IMR-90 (cell line): ENCODE data around the gene ACOT7. TPM values are rescaled to one million over a fixed set of nuclear protein-coding genes. Genes with fewer than 3 reads are reported as not detected.

Experiments
- ATAC-seq: fragments of 200-7000 bp; cut with Tn5 transposase; 2 replicates; pipeline ENCODE4 v1.9.1; 2020; ENCODE audit warnings: low read depth, mild to moderate bottlenecking, moderate library complexity
- BruUV-seq: library from RNA; stranded (reverse); fragments of 400-500 nt; replicated peaks from 2 replicates; lab custom pipeline; 2021; lab: Mats Ljungman, UMichigan
- CTCF ChIA-PET: fragments of 300-600 bp; formaldehyde crosslinking; extraction: SDS; loops from one replicate; lab custom pipeline; 2021; ENCODE audit warnings: antibody characterized with exemption; lab: Yijun Ruan, JAX
- POLR2A ChIA-PET: fragments of 300-600 bp; sonication (Branson Sonifier 250); formaldehyde crosslinking; loops from one replicate; lab custom pipeline; 2022; ENCODE audit warnings: antibody characterized with exemption; ENCODE audit not compliant: unreplicated experiment; lab: Charles Lee
- DNase-seq: peaks from one replicate; pipeline ENCODE4 v3.0.0; 2013
- H2AFZ ChIP-seq: replicated peaks from 2 replicates; pipeline ENCODE3; 2013; ENCODE audit warnings: low read length, mild to moderate bottlenecking; ENCODE audit not compliant: poor library complexity
- H2AK5ac ChIP-seq: 2 replicates; pipeline ENCODE4 v1.6.1; 2013; ENCODE audit warnings: low read depth, low read length, inconsistent platforms
- H2AK9ac ChIP-seq: replicated peaks from 2 replicates; pipeline ENCODE3; 2013; ENCODE audit warnings: mild to moderate bottlenecking, low read depth, low read length, moderate library complexity; ENCODE audit not compliant: poor library complexity
- H2BK120ac ChIP-seq: 2 replicates; pipeline ENCODE4 v1.6.1; 2013; ENCODE audit warnings: low read depth, low read length, inconsistent platforms
- H2BK15ac ChIP-seq: 3 replicates; pipeline ENCODE4 v1.6.1; 2013; ENCODE audit warnings: low read depth, low read length, inconsistent platforms
- H2BK20ac ChIP-seq: 2 replicates; pipeline ENCODE4 v1.6.1; 2013; ENCODE audit warnings: low read depth, mild to moderate bottlenecking, inconsistent platforms, low read length, moderate library complexity
- H2BK5ac ChIP-seq: 2 replicates; pipeline ENCODE4 v1.6.1; 2013; ENCODE audit warnings: mild to moderate bottlenecking, low read depth, low read length, inconsistent platforms; ENCODE audit not compliant: poor library complexity, severe bottlenecking
- H3K14ac ChIP-seq: replicated peaks from 2 replicates; pipeline ENCODE4 v1.6.1; 2013; ENCODE audit warnings: low read depth, low read length, inconsistent platforms
- H3K18ac ChIP-seq: 2 replicates; pipeline ENCODE4 v1.6.1; 2013; ENCODE audit warnings: low read depth, low read length, control low read depth
- H3K23ac ChIP-seq: 2 replicates; pipeline ENCODE4 v1.6.1; 2013; ENCODE audit warnings: low read depth, low read length, inconsistent platforms
- H3K27ac ChIP-seq: 2 replicates; pipeline ENCODE4 v1.5.1; 2013; ENCODE audit warnings: mild to moderate bottlenecking, control low read depth, low read length; ENCODE audit not compliant: insufficient read depth
- H3K27me3 ChIP-seq: 2 replicates; pipeline ENCODE4 v1.6.1; 2013; ENCODE audit warnings: low read length; ENCODE audit not compliant: control insufficient read depth, insufficient read depth
- H3K36me3 ChIP-seq: 2 replicates; pipeline ENCODE4 v1.6.1; 2013; ENCODE audit warnings: low read length, mixed read lengths; ENCODE audit not compliant: control insufficient read depth, insufficient read depth
- H3K4ac ChIP-seq: 2 replicates; pipeline ENCODE4 v1.6.1; 2013; ENCODE audit warnings: low read depth, low read length, inconsistent platforms
- H3K4me1 ChIP-seq: 2 replicates; pipeline ENCODE4 v1.6.1; 2013; ENCODE audit warnings: low read length, mixed read lengths; ENCODE audit not compliant: control insufficient read depth, insufficient read depth
- H3K4me2 ChIP-seq: 2 replicates; pipeline ENCODE4 v1.6.1; 2013; ENCODE audit warnings: low read depth, mild to moderate bottlenecking, control low read depth, low read length, moderate library complexity
- H3K4me3 ChIP-seq: 2 replicates; pipeline ENCODE4 v1.5.1; 2013; ENCODE audit warnings: low read depth, mild to moderate bottlenecking, control low read depth, low read length, moderate library complexity; ENCODE audit not compliant: insufficient read depth
- H3K56ac ChIP-seq: 2 replicates; pipeline ENCODE4 v1.6.1; 2013; ENCODE audit warnings: low read length, inconsistent platforms; ENCODE audit not compliant: insufficient read depth; ENCODE audit errors: extremely low read depth
- H3K79me1 ChIP-seq, 2 experiments: 2 replicates each; pipeline ENCODE4 v1.6.1; 2013; ENCODE audit warnings: low read length in 2 of 2, inconsistent platforms in 1 of 2, low read depth in 1 of 2
- H3K9ac ChIP-seq: 2 replicates; pipeline ENCODE4 v1.6.1; 2013; ENCODE audit warnings: low read depth, low read length, control low read depth
- H3K9me1 ChIP-seq: 2 replicates; pipeline ENCODE4 v1.6.1; 2013; ENCODE audit warnings: low read length, inconsistent platforms; ENCODE audit not compliant: insufficient read depth
- H3K9me3 ChIP-seq: 2 replicates; pipeline ENCODE4 v1.6.1; 2013; ENCODE audit warnings: low read length; ENCODE audit not compliant: control insufficient read depth, insufficient read depth
- H4K20me1 ChIP-seq: 2 replicates; pipeline ENCODE4 v1.6.1; 2013; ENCODE audit warnings: low read length, inconsistent platforms; ENCODE audit not compliant: insufficient read depth
- H4K5ac ChIP-seq: 2 replicates; pipeline ENCODE4 v1.6.1; 2013; ENCODE audit warnings: mild to moderate bottlenecking, low read depth, low read length, control low read depth
- H4K8ac ChIP-seq, 2 experiments: 2 replicates each; pipeline ENCODE4 v1.6.1; 2013; ENCODE audit warnings: low read depth in 2 of 2, low read length in 2 of 2, control low read depth in 1 of 2, inconsistent platforms in 1 of 2
- H4K91ac ChIP-seq: 2 replicates; pipeline ENCODE4 v1.6.1; 2013; ENCODE audit warnings: low read depth, low read length, inconsistent platforms; ENCODE audit not compliant: insufficient read depth
- BHLHE40 ChIP-seq: fragments of 150-350 bp; IDR thresholded peaks from 2 replicates; pipeline ENCODE4 v1.6.1; 2016; ENCODE audit warnings: mild to moderate bottlenecking, low read depth, low read length
- CEBPB ChIP-seq: IDR thresholded peaks from 2 replicates; pipeline ENCODE4 v1.6.1; 2012; ENCODE audit warnings: low read depth, low read length, improper control_type of control experiment
- CHD1 ChIP-seq: IDR thresholded peaks from 2 replicates; pipeline ENCODE4 v1.6.1; 2012; ENCODE audit warnings: low read depth, low read length, improper control_type of control experiment
- CTCF ChIP-seq: conservative IDR thresholded peaks from 2 replicates; pipeline ENCODE4 v1.5.1; 2012; ENCODE audit warnings: mild to moderate bottlenecking, low read depth, low read length, improper control_type of control experiment
- ELK1 ChIP-seq: fragments of 150-350 bp; IDR thresholded peaks from 2 replicates; pipeline ENCODE4 v1.6.1; 2016; ENCODE audit warnings: low read depth, mild to moderate bottlenecking, low read length, moderate library complexity, borderline replicate concordance
- FOS ChIP-seq: fragments of 150-350 bp; IDR thresholded peaks from 2 replicates; pipeline ENCODE4 v1.6.1; 2016; ENCODE audit warnings: low read depth, low read length
- MAFK ChIP-seq: IDR thresholded peaks from 2 replicates; pipeline ENCODE4 v1.6.1; 2012; ENCODE audit warnings: low read depth, low read length, improper control_type of control experiment
- MXI1 ChIP-seq: IDR thresholded peaks from 2 replicates; pipeline ENCODE4 v1.6.1; 2012; ENCODE audit warnings: low read depth, mild to moderate bottlenecking, low read length, moderate library complexity, borderline replicate concordance
- NFE2L2 ChIP-seq: fragments of 150-350 bp; IDR thresholded peaks from 2 replicates; pipeline ENCODE4 v1.6.1; 2016; ENCODE audit warnings: low read depth, mild to moderate bottlenecking, low read length
- POLR2A ChIP-seq: IDR thresholded peaks from 2 replicates; pipeline ENCODE4 v1.6.1; 2012; ENCODE audit warnings: mild to moderate bottlenecking, low read depth, low read length
- RAD21 ChIP-seq: IDR thresholded peaks from 2 replicates; pipeline ENCODE4 v1.6.1; 2012; ENCODE audit warnings: low read length, improper control_type of control experiment
- RCOR1 ChIP-seq: IDR thresholded peaks from 2 replicates; pipeline ENCODE4 v1.6.1; 2012; ENCODE audit warnings: mild to moderate bottlenecking, low read length, improper control_type of control experiment; ENCODE audit not compliant: insufficient replicate concordance
- RFX5 ChIP-seq: IDR thresholded peaks from 2 replicates; pipeline ENCODE4 v1.8.0; 2012; ENCODE audit warnings: low read depth, mild to moderate bottlenecking, low read length, moderate library complexity
- SMC3 ChIP-seq: fragments of 150-350 bp; IDR thresholded peaks from 2 replicates; pipeline ENCODE4 v1.6.1; 2016; ENCODE audit warnings: low read depth, mild to moderate bottlenecking, antibody characterized with exemption, low read length, moderate library complexity
- USF2 ChIP-seq: fragments of 150-350 bp; IDR thresholded peaks from 2 replicates; pipeline ENCODE4 v1.6.1; 2017; ENCODE audit warnings: mild to moderate bottlenecking, antibody characterized with exemption, low read length, low read depth
- WGBS, 2 experiments: methylation state at CpG; one replicate each; pipeline versions ENCODE4 v1.1.5 to v1.1.7; 2013; ENCODE audit warnings: missing lambda C conversion rate in 2 of 2; ENCODE audit not compliant: insufficient read length in 1 of 2; ENCODE audit errors: extremely low coverage in 2 of 2; 5-methylcytosine and 5-hydroxymethylcytosine counted together
- dilution Hi-C: fragments of 300-500 bp; cut with HindIII; formaldehyde crosslinking; loops from one replicate; pipeline ENCODE4 v1.14.3; 2018; ENCODE audit warnings: low sequenced_read_pairs; ENCODE audit not compliant: unreplicated experiment
- in situ Hi-C: fragments of 300-500 bp; cut with MboI; formaldehyde crosslinking; loops from 3 replicates; pipeline ENCODE4 v1.14.3; 2019; ENCODE audit warnings: low sequenced_read_pairs, inconsistent platforms, mixed read lengths
- intact Hi-C: fragments of 100-400 bp; cut with micrococcal nuclease; formaldehyde crosslinking; loops from 2 replicates; pipeline ENCODE4 v1.10.0; 2022
- polyA plus RNA-seq, 3 experiments: library from polyadenylated mRNA; depleted of rRNA; stranded (reverse); fragments of >200 nt; gene quantifications; 2 replicates each; pipeline ENCODE4 v1.2.3, GENCODE V29; 2012; ENCODE audit warnings: low replicate concordance in 1 of 3
- total RNA-seq: library from RNA; depleted of rRNA; stranded (reverse); fragments of >200 nt; gene quantifications from 2 replicates; pipeline ENCODE4 v1.2.3, GENCODE V29; 2012

The ACOT7 gene
- total and polyA plus RNA-seq, 2 of the 4 experiments (the other 2 are of a cell fraction) = 51.6 to 242 TPM

GRCh38 chr1:6262555-6263420 lies 130.8 kb downstream of the ACOT7 start:
- intact Hi-C loops = no loop called here
- Histone ChIP-seq H4K5ac (no peak overlapping the region), H3K27me3 (no peaks in the 10 kb centered on the region)
- TF ChIP-seq RCOR1 = no peak
- no peak for TF ChIP-seq RFX5
- no peak for TF ChIP-seq ELK1
- TF ChIP-seq MAFK = no peak
- no peak for TF ChIP-seq MXI1
- TF ChIP-seq CEBPB = no peak
- no peak for TF ChIP-seq USF2
- no peak for TF ChIP-seq NFE2L2
- no peak for TF ChIP-seq CHD1
- TF ChIP-seq FOS = no peak
- no peak for TF ChIP-seq CTCF
- TF ChIP-seq BHLHE40 = no peak
- TF ChIP-seq SMC3 = no peak
- no peak for TF ChIP-seq RAD21
- TF ChIP-seq POLR2A = no peak

More at GRCh38 chr1:6262555-6263420, 130.8 kb downstream of the ACOT7 start:
- dilution Hi-C loops (no loop called here), in situ Hi-C loops (no loop called here)
- Histone ChIP-seq H3K9me1 (no peaks in the 10 kb centered on the region), H3K9me3 (no peaks in the 10 kb centered on the region), H3K14ac (no peak overlapping the region), H2AFZ (peak overlapping the region; percentile 48), H4K91ac (no peak overlapping the region), H4K20me1 (peaks cover 10% of the 10 kb centered on the region), H3K9ac (no peak overlapping the region), H3K23ac (no peak overlapping the region), H2BK5ac (no peak overlapping the region), H3K4me3 (no peak overlapping the region), H3K4ac (no peak overlapping the region), H3K36me3 (no peaks in the 10 kb centered on the region), H3K4me2 (no peak overlapping the region), H2BK20ac (no peak overlapping the region), H2BK120ac (no peak overlapping the region), H2AK5ac (no peak overlapping the region), H4K8ac (no peak overlapping the region), H3K4me1 (peaks cover 2% of the 10 kb centered on the region; the same call in 1 of the 2 replicates), H3K79me1 (no peaks in the 10 kb centered on the region), H3K56ac (no peak overlapping the region), H3K27ac (no peak overlapping the region), H2AK9ac (no peak overlapping the region), H2BK15ac (no peak overlapping the region), H3K18ac (no peak overlapping the region)
- ATAC-seq = no peak
- CTCF ChIA-PET = no interaction called here
- POLR2A ChIA-PET = interaction anchor here (0.6 kb wide), 1 partner anchor 75 kb away, joined by 6 read pairs; no protein-coding TSS in a partner anchor
- 58% methylated on average over 4 of the region's 25 CpGs; no CpG with 5 or more reads in 1 of the 2 experiments for WGBS, 2 experiments
- BruUV-seq = no TSS peak
- DNase-seq = no peak
